Measurements from ENCODE around the gene DDX59. TPM values are rescaled to one million over a fixed set of nuclear protein-coding genes. Genes with fewer than 3 reads are reported as not detected.

DDX59 gene
- total RNA-seq, 1 experiment from 2014 or later = 35.9 TPM

DNA sequence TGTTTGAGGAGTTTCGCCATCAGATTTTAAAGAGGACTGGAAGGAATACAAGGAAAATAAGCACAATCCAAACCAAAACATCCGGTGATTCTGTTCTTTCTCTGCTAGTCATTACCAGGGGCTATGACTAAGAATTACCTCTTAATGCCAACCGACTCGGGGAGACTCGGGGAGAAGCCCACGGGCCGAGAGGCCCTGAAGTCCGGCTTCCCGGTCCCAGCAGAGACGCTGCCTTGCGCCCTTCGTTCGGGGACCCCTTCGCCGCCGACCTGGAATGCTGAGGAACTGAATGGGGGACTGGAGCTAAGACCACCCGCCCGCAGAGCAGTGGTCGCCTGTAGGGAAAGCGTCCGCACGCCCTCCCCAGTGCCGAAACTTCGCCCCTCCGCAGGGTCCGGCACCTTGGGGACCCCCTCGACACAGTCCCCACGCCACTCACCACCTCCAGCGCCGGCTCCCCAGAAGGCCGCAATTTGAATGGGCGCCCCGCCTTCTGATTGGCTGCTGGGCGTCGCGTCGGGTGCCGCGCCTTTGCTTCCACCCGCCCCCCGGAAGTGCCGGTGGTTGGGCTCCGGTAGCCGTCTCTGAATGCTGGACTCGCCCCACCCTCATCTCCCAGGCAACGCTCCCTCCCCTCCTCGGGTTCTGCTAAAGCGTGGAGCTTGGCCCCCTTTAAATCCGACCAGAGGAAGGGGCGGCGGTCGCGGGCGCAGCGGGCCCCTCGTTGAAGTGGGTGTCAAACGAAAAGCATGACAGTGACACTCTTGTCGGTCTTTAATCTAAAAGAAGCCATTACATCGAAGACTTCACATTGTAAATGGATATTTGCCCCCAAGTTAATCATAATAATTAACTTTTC, 49.2 kb downstream of the DDX59 start, which contains the start of gene KIF14:
TSS of gene KIF14 (minus strand) at position 479 of the 859 bp plus-strand sequence. CDS start 2,028 bp downstream, outside the sequence.
- peak within 1 kb of the TSS; percentile 97 for H2AFZ ChIP-seq
- no peak for TF ChIP-seq EZH2 (IDR thresholded peaks at IDR 0.05; ENCODE audit: low read depth)
- TF ChIP-seq, protein P1, sequence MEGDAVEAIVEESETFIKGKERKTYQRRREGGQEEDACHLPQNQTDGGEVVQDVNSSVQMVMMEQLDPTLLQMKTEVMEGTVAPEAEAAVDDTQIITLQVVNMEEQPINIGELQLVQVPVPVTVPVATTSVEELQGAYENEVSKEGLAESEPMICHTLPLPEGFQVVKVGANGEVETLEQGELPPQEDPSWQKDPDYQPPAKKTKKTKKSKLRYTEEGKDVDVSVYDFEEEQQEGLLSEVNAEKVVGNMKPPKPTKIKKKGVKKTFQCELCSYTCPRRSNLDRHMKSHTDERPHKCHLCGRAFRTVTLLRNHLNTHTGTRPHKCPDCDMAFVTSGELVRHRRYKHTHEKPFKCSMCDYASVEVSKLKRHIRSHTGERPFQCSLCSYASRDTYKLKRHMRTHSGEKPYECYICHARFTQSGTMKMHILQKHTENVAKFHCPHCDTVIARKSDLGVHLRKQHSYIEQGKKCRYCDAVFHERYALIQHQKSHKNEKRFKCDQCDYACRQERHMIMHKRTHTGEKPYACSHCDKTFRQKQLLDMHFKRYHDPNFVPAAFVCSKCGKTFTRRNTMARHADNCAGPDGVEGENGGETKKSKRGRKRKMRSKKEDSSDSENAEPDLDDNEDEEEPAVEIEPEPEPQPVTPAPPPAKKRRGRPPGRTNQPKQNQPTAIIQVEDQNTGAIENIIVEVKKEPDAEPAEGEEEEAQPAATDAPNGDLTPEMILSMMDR (conservative IDR thresholded peaks at IDR 0.05) = no peak
- peak within 1 kb of the TSS; percentile 69 for H3K4me3 ChIP-seq
- H3K9me2 ChIP-seq (ENCODE audit: insufficient read depth) = no peaks in the 10 kb centered on the region
- CTCF ChIA-PET = interaction anchor here (1.5 kb wide), 1 partner anchor 62 kb away, joined by 3 read pairs; no protein-coding TSS in a partner anchor
- intact Hi-C loops (cut with micrococcal nuclease; ENCODE audit: unreplicated experiment) = loop anchor here (1.0 to 2.0 kb wide), 5 partner anchors 49 to 494 kb away; partner anchors contain the start of genes CAMSAP2, DDX59 and INAVA
- H3K27me3 ChIP-seq (ENCODE audit: insufficient read depth, low read depth) = no peaks in the 10 kb centered on the region
- peak; percentile 81 to 91 for DNase-seq
- peaks cover 16% of the 10 kb centered on the region for H3K36me3 ChIP-seq (ENCODE audit: low read depth)
- POLR2A ChIA-PET (ENCODE audit: unreplicated experiment) = interaction anchor here (0.5 to 0.6 kb wide), 2 partner anchors 20 to 50 kb away, joined by 4 to 15 read pairs; no protein-coding TSS in a partner anchor
- H3K27ac ChIP-seq = peak within 1 kb of the TSS; percentile 53
- peaks cover 17% of the 10 kb centered on the region for H3K4me1 ChIP-seq (replicated peaks; ENCODE audit: insufficient read depth)
- peaks cover 24% of the 10 kb centered on the region for H3K79me2 ChIP-seq (ENCODE audit: low read depth)
- H3K9me3 ChIP-seq (ENCODE audit: insufficient read depth, low read depth) = no peaks in the 10 kb centered on the region
- peak within 1 kb of the TSS; percentile 81 for H3K4me2 ChIP-seq
- H3F3A ChIP-seq (ENCODE audit: insufficient read depth, low read depth) = no peaks in the 10 kb centered on the region
- no peaks in the 10 kb centered on the region for H4K20me1 ChIP-seq (ENCODE audit: insufficient read depth)
- BruUV-seq (replicated peaks) = TSS peak; percentile 65

DNA sequence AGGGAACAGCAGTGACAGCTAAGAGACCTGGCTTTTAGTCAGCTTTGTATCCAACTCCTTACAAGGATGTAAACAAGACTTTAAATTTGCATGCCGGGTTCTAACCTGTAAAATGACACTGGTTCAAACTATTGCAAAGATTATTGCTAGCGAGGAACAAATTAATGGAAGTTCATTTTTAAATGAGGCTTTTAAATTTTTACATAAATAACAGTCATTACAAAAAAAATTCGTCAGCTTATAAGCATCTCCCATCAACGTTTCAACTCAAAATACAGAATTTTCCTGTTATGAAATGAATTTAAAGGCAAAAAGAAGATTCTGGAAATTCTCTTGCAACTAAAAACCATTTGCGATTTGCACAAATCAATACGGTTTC, 49.8 kb downstream of the DDX59 start:
- DNase-seq = no peak
- H2AFZ ChIP-seq = peak overlapping the region; percentile 97
- peak overlapping the region; percentile 81 for H3K4me2 ChIP-seq
- H3K79me2 ChIP-seq (ENCODE audit: low read depth) = peaks cover 24% of the 10 kb centered on the region
- ChIA-PET CTCF (no interaction called here), POLR2A (ENCODE audit: unreplicated experiment) (no interaction called here)
- no peaks in the 10 kb centered on the region for H3K9me3 ChIP-seq (ENCODE audit: insufficient read depth, low read depth)
- no peaks in the 10 kb centered on the region for H4K20me1 ChIP-seq (ENCODE audit: insufficient read depth)
- H3F3A ChIP-seq (ENCODE audit: insufficient read depth, low read depth) = no peaks in the 10 kb centered on the region
- intact Hi-C loops (cut with micrococcal nuclease; ENCODE audit: unreplicated experiment) = loop anchor here (1.0 to 2.0 kb wide), 5 partner anchors 49 to 494 kb away; partner anchors contain the start of genes CAMSAP2, DDX59 and INAVA
- H3K9me2 ChIP-seq (ENCODE audit: insufficient read depth) = no peaks in the 10 kb centered on the region
- H3K4me3 ChIP-seq = peak overlapping the region; percentile 69
- H3K4me1 ChIP-seq (replicated peaks; ENCODE audit: insufficient read depth) = peaks cover 17% of the 10 kb centered on the region
- no TSS peak for BruUV-seq (replicated peaks)
- peak overlapping the region; percentile 53 for H3K27ac ChIP-seq
- peaks cover 18% of the 10 kb centered on the region for H3K36me3 ChIP-seq (ENCODE audit: low read depth)
- TF ChIP-seq, protein P1 (conservative IDR thresholded peaks at IDR 0.05) = no peak
- no peak for TF ChIP-seq EZH2 (IDR thresholded peaks at IDR 0.05; ENCODE audit: low read depth)
- no peaks in the 10 kb centered on the region for H3K27me3 ChIP-seq (ENCODE audit: insufficient read depth, low read depth)

DNA sequence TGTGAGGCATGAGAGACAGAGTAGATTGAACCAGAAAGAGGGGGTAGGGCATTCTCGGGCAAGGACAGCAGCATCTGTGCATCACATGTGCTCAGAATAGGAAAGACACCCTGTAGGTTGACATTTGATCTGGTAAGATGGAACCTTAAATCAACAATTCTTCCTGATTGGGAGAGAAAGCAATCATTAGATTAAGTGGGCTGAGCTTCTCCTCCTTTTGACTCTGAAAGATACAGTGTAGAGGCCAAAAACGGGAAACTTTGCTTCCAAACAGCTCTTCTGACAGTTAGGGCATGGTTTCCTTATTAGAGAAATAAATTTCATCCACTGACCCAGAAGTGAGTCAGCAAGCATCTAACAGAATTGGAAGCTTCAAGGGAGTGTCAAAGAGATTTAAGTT, 58.9 kb downstream of the DDX59 start:
- no peaks in the 10 kb centered on the region for H3F3A ChIP-seq (ENCODE audit: insufficient read depth, low read depth)
- no peaks in the 10 kb centered on the region for H3K9me3 ChIP-seq (ENCODE audit: insufficient read depth, low read depth)
- no peaks in the 10 kb centered on the region for H3K79me2 ChIP-seq (ENCODE audit: low read depth)
- ChIA-PET CTCF (no interaction called here), POLR2A (ENCODE audit: unreplicated experiment) (interaction anchor here (0.5 kb wide), 1 partner anchor 137 kb away, joined by 7 read pairs; no protein-coding TSS in a partner anchor)
- intact Hi-C loops (cut with micrococcal nuclease; ENCODE audit: unreplicated experiment) = loop anchor here (5.0 kb wide), 1 partner anchor 54 kb away; no protein-coding TSS in a partner anchor
- H3K4me2 ChIP-seq = no peak overlapping the region
- no peak overlapping the region for H3K27ac ChIP-seq
- no peaks in the 10 kb centered on the region for H3K27me3 ChIP-seq (ENCODE audit: insufficient read depth, low read depth)
- H3K4me3 ChIP-seq = no peak overlapping the region
- H3K9me2 ChIP-seq (ENCODE audit: insufficient read depth) = no peaks in the 10 kb centered on the region
- DNase-seq = no peak
- H3K36me3 ChIP-seq (ENCODE audit: low read depth) = 0 out of 2 replicates have a peak, but pooled peaks cover 9% of the 10 kb centered on the region
- no peaks in the 10 kb centered on the region for H3K4me1 ChIP-seq (replicated peaks; ENCODE audit: insufficient read depth)
- no peaks in the 10 kb centered on the region for H4K20me1 ChIP-seq (ENCODE audit: insufficient read depth)
- H2AFZ ChIP-seq = no peak overlapping the region
- TF ChIP-seq, protein P1 (conservative IDR thresholded peaks at IDR 0.05) = no peak
- TF ChIP-seq EZH2 (IDR thresholded peaks at IDR 0.05; ENCODE audit: low read depth) = no peak
- no TSS peak for BruUV-seq (replicated peaks)
